Measurements from ENCODE around the gene ADGRD1.
"Not testable (repeated sequence)": the region's sequence is repeated elsewhere in the genome, so short reads cannot be mapped to it uniquely, and the experiment has no call there.

Gene ADGRD1

DNA sequence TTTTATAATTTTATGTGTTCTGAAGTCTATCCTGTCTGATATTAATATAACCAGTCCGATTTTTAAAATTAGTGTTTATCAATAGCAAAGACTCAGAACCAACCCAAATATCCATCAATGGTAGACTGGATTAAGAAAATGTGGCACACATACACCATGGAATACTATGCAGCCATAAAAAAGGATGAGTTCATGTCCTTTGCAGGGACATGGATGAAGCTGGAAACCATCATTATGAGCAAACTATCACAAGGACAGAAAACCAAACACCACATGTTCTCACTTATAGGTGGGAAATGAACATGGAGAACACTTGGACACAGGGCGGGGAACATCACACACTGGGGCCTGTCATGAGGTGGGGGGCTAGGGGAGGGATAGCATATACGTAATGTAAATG is 16.2 kb upstream of the ADGRD1 start:
- not testable (repeated sequence) for DNase-seq (ENCODE audit: low read depth)

- DNase-seq (ENCODE audit: low read depth): no peak
These were observed 15.5 kb upstream of the ADGRD1 start for GRCh38 chr12:130938186-130938585.

DNA sequence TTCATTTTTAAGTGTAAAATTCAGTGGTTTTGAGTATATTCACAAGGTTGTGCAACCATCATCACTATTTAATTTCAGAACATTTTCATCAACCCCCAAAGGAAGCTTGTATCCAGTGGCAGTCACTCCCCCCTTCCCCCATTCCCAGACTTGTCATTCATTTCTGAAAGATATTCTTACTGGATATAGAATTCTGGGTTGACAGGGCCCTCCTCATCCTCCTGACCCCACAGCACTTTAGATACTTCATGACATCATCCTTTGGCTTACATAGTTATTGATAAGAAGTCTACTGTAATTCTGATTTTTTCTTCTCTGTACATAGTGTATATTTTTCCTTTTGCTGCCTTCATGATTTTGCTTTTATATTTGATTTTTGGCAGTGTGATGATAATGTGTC is 8.8 kb upstream of the ADGRD1 start:
- no peak for DNase-seq (ENCODE audit: low read depth)

DNA sequence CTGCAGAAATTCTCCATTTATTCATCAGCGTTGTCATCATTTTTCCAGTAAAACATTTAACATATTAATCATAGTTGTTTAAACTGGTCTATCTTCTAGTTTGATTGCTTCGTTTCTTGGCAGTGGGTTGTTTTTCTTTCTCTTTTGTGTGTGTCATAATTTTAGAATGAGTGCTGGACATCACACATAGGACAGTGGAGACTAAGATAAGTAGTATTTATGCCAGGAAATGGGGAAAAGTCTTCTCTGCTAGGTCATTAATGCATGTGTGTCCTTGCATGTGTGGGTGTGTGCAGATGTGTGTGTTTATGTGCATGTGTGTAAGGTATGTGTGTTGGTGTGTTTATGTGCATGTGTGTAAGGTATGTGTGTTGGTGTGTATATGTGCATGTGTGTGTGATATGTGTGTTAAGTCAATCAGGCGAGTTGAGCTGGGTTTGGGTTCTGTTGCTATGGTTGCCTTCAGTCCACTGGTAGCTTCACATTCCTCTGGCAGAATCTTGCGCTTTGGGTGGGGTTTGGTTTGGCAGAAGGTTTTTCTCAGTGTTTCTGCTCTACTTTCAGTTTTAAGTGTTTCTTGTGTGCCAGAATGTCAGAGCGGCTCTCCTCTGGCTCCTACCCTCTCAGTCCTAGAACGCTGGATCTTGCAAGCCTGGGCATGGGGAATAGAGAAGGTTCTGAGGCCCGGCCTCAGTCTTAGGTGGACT is 7.8 kb upstream of the ADGRD1 start:
- DNase-seq (ENCODE audit: low read depth): no peak

DNA sequence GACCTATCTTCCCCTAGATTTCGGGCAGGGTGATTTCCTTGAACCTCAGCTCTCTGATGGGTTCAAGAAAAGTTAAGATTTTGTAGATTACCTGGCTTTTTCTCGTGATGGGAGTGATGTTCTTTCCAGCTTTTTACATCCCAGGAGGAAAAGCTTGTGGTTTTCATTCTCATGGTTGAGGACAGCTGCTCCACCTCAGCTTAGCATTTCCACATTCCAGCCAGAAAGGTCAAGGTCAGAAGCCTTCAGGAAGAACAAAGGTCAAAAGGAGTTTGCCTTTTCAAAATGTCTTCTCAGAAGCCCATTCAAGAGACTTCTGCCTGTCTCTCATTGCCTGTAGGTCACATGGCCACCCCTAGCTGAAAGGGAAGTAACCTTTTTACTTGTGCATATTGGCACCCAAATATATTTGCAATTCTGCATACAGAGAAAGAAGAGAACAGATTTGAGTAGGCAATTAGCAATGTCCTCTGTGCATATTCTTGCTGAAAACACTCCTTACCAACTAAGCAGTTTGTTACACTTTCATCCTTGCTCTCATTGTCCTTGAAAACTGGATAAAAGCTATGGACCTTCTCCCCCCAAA is 6.6 kb upstream of the ADGRD1 start:
- no peak for DNase-seq (ENCODE audit: low read depth)

DNA sequence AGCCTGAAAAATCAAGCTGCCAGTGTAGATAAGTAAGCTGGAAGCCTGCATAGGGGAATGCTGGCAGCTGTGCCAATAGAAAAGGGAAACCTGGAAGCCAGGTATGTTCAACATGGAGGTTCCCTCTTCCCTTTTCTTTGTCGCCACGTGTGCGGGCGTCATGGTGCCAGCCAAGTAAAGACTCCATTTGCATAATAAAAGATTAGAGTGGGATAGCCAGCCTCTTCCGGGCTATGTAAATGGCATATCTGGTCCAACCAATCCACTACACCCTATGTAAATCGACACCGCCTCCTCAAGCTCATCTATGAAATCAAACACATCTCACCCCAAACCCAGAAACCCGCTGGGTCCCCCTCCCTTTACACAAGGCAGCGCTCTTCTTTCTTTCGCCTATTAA is 5.6 kb upstream of the ADGRD1 start:
- no peak for DNase-seq (ENCODE audit: low read depth)

DNA sequence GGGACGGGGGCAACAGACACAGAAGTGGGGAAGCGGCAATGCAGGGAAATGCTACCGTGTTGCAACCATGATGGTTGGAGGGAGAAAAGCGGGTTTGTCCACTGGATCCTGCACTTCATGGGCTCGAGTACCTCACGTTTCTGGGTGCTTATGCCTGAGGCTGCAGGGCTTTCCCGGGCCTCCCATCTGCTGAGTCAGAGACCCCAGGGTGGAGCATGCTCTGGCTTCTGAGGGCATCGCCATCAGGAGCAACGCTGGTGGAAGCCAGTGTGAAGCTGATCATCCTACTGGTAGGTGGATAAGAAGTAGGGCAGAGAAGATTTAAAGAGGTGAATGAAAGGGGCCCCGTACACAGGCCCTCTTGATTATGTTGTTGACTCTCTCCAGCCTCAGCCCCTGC is 5.0 kb upstream of the ADGRD1 start:
- DNase-seq (ENCODE audit: low read depth): no peak

DNA sequence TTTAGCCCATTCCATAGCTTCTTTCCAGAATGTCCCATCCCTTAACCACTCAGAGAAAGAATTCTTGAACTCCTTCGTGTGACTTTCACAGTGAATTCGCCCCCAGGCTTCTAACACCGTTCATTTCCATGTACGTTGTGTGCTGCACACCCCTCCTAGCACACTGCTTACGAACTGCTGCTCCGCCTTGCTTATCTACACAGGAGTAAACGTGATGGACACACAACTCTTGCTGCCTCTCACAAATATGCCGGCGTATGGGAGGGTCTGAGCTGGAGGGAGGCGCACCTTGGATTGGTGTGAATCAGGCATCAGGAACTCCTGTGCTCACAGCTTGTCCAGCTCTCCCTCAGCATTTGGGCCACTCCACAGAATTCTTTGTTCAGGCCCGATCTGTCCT is 3.9 kb upstream of the ADGRD1 start:
- DNase-seq (ENCODE audit: low read depth): no peak

DNA sequence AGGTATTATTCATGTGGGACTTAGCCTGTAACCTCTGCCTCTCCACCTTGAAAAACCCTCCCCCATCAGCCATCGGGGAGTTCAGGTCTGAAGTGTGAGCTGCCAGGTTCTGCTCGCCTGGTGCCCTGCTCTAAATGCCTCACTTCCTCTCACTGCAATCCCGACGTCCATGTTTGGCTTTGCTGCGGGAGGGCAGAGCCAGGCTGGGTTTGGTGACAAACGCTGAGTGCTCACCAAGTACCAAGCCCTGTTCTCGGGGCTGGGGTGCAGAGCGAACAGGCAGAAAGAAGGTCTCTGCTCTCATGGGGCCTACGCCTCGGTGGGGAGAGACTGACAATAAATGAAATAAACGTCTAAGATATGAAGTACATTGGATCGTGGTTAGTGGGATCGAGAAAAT is 2.1 kb upstream of the ADGRD1 start:
- DNase-seq (ENCODE audit: low read depth): no peak

DNA sequence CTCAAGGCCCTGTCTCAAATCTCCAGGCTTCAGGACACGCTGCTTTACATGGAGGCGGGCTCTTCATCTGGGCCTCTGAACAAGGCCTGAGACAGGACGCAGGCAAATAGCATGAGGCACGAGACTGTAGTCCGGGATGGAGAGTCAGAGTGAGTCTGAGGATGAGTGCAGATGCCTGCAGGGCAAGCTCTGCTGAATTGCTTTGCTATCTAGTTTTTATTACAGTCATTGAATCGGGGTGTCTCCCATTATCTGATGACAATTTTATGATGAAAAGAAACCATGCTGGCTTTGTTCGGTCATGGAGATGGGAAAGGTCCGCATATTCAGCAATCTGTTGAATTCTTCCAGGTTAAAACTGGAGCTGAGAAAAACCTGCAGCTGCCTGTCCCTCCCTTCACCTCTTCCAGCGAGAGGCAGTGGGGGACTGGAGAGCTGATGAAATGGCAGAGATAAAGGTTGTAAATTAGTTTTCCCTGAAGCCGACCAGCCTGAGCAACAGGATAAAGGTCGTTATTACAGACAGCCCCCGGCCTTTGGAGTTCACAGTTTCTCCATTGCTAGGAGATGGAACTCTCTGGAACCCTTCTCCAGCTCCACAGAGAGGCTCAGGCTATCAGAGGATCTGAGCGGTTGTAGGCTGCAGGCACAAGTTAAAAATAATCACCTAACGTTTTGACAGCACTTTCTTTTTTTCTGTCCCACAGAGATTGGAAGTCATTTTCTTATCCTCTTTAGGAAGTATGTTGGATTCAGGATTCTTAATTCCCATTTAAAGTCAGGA is 1.3 kb upstream of the ADGRD1 start:
- no peak for DNase-seq (ENCODE audit: low read depth)

DNA sequence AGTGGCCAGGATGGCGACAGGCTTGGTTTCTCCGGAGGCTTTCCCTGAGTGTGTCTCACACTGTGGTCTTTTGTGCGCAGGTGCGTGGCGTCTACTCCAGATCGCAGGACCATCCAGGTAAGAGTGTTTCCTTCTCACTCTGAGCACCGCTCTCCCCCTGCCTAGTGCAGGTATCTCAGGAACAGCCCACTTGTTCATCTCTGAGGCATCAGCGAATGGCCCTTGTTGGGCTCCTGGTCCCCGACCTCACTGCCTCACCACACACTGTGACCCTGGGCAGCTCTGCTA is 781 bp downstream of the ADGRD1 start:
- no peak for DNase-seq (ENCODE audit: low read depth)

GRCh38 chr12:130955238-130955816 is 1.6 kb downstream of the ADGRD1 start:
- DNase-seq (ENCODE audit: low read depth): no peak

DNA sequence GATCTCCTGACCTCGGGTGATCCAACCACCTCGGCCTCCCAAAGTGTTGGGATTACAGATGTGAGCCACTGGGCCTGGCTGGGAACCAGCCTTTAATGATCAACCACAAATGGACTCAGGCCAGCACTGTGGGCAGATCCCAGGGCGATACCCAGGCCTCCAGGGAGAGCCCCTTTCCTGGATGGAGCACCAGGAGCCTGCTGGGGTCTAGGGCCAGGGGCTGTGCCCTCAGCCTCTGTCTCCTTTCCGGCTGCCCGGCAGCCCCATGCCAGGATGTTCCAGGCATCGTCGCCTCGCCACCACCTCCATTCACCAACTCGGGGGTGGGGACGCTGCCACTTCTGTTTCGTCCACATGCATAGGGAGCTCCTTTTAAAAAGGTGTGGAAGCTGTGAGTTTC is 2.3 kb downstream of the ADGRD1 start:
- no peak for DNase-seq (ENCODE audit: low read depth)

- DNase-seq (ENCODE audit: low read depth): no peak
These were observed 3.0 kb downstream of the ADGRD1 start for GRCh38 chr12:130956456-130957303.

GRCh38 chr12:130957304-130957621 is 3.6 kb downstream of the ADGRD1 start:
- no peak for DNase-seq (ENCODE audit: low read depth)

GRCh38 chr12:130958557-130959140 is 4.9 kb downstream of the ADGRD1 start:
- DNase-seq (ENCODE audit: low read depth): no peak

GRCh38 chr12:130959632-130960031 is 5.9 kb downstream of the ADGRD1 start:
- no peak for DNase-seq (ENCODE audit: low read depth)

DNA sequence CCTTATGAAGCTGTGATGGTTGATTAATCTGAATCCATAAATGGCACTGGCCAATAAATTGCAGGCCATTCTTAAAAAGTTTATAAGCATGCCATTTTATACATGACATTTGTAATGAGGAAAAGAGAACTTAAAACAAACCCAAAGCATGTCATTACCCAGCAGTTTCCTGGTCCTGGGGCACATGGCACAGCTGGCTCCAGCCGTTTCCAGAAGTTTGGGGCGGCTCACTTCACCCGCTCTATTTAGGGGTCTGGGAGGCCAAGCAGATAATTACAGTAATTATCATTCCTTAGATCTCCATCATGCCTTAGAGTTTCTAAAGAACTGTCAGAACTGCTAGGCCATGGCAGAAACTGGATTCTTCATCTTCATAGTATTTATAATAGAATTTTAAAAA is 6.4 kb downstream of the ADGRD1 start:
- no peak for DNase-seq (ENCODE audit: low read depth)

DNA sequence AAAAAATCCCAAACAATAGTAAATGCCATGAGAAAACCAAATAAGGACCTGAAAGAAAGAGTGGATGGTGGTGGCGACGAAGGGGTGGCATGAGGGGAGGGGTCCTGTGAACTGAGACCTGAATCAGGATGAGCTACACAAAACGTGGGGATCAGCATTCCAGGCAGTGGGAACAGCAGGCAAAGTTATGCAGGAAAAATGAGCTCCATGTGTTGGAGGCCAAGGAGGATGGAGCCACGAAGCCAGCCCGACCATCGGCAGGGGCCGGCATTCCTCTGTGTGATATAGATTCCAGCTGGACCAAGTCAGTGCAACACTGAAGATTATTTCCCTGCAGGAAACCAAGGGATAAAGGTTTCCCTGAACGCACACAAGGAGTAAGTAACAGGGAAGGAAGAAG is 7.1 kb downstream of the ADGRD1 start:
- DNase-seq (ENCODE audit: low read depth): no peak

GRCh38 chr12:130961921-130962451 is 8.3 kb downstream of the ADGRD1 start:
- DNase-seq (ENCODE audit: low read depth): no peak

- no peak for DNase-seq (ENCODE audit: low read depth)
These were observed 11.5 kb downstream of the ADGRD1 start for GRCh38 chr12:130965214-130965613.

DNA sequence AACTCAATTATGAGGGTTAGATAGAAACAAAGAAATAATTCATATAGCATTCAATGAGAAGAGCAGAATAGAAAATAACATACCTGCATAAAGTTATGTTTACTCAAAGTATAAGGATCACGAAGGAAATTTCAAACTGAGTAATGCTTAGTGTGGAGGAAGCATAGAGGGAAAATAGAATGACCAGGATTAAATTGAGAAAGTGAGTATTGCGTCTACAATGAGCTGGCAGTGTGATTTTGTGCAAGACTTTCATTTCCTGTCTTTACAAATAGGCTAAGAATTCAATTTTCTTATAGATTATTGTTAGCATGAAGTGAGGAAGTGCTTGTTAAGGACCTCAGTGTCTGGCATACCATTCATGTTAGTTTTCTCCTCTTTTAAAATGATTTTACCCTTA is 12.0 kb downstream of the ADGRD1 start:
- no peak for DNase-seq (ENCODE audit: low read depth)
